Rectal smooth muscle tissue (tissue), 1 donor: ENCODE measurements around the gene NUAK1.

Source experiments
- H3K27ac ChIP-seq: one replicate; pipeline ENCODE4 v1.7.0; 2013; ENCODE audit warnings: low read depth, low read length, inconsistent platforms
- H3K27me3 ChIP-seq: one replicate; pipeline ENCODE4 v1.7.0; 2013; ENCODE audit warnings: low read length; ENCODE audit not compliant: control insufficient read depth, insufficient read depth
- H3K36me3 ChIP-seq: one replicate; pipeline ENCODE4 v1.7.0; 2013; ENCODE audit warnings: low read length; ENCODE audit not compliant: control insufficient read depth, insufficient read depth
- H3K4me1 ChIP-seq: one replicate; pipeline ENCODE4 v1.7.0; 2013; ENCODE audit warnings: low read length; ENCODE audit not compliant: control insufficient read depth, insufficient read depth
- H3K4me3 ChIP-seq: one replicate; pipeline ENCODE4 v1.7.0; 2013; ENCODE audit warnings: low read length
- H3K9ac ChIP-seq: one replicate; pipeline ENCODE4 v1.7.0; 2013; ENCODE audit warnings: low read length

The NUAK1 gene

DNA sequence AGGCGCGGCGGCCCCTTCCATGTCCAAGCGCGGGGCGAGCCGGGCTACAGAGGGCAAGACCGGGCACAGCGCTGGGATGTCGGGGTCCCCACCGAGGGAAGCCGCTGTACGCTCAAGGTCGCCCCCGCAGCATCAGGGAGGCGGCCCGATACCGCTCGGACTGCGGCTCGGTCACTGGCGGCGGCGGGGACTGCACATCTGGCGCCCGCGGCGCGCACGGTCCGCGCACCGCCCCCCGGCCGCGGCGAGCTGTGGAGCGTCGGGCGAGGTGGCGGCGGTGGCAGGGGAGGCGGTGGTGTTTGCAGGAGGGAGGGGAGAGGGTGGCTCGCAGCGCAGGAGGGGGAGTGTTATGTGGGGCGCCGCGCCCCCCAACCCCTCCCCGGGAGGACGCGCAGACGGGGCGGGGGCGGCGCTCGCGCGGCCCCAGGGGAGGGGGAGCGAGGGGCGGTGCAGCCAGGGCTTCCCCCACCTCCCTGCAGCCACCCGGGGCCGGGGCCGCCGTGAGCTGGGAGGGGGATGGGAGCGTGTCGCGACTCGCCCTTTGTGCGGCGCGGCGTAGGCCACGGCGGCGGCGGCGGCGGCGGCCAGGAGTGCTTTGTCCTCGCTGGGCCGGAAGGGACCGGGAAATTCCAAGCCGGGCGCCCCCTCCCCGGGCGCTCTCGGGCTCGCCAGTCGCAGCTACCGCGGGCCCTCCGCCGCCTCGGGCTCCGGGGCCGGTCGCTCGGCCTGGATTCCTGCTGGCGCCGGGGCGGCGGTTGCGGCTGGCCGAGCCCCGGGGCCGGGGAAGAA, at the start of gene NUAK1:
Gene NUAK1 (minus strand): TSS at position 322 of the 789 bp plus-strand sequence. CDS start 301 bp downstream, at position 21.
- peaks cover 3% of the 10 kb centered on the region for H3K4me1 ChIP-seq
- no peaks in the 10 kb centered on the region for H3K27me3 ChIP-seq
- peak within 1 kb of the TSS; percentile 69 for H3K4me3 ChIP-seq
- peak within 1 kb of the TSS; percentile 78 for H3K27ac ChIP-seq
- peak within 1 kb of the TSS; percentile 33 for H3K9ac ChIP-seq
- H3K36me3 ChIP-seq = no peaks in the 10 kb centered on the region

GRCh38 chr12:106188256-106188655, 49.5 kb upstream of the NUAK1 start:
- Histone ChIP-seq H3K27ac (no peak overlapping the region), H3K36me3 (no peaks in the 10 kb centered on the region), H3K4me1 (no peaks in the 10 kb centered on the region), H3K9ac (no peak overlapping the region), H3K27me3 (no peaks in the 10 kb centered on the region), H3K4me3 (no peak overlapping the region)

DNA sequence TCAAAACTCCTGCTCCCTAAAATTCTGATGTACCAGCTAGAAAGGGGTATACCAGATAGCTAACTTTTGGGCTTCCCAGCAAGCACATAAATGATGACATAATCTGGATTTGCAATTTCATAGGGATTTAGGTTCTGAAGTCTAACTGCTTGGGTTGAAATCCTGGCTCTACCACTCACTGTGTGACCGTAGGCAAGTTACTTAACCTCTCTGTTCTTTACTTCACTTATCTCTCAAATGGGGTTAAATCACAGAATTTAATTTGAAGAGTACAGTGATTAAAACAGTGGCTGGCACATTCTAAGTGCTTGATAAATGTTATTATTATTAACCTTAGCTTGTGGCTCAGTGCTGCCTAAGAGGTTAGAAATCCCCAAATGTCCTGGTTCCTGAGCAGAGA, 49.1 kb upstream of the NUAK1 start:
- H3K4me1 ChIP-seq = no peaks in the 10 kb centered on the region
- H3K27me3 ChIP-seq = no peaks in the 10 kb centered on the region

DNA sequence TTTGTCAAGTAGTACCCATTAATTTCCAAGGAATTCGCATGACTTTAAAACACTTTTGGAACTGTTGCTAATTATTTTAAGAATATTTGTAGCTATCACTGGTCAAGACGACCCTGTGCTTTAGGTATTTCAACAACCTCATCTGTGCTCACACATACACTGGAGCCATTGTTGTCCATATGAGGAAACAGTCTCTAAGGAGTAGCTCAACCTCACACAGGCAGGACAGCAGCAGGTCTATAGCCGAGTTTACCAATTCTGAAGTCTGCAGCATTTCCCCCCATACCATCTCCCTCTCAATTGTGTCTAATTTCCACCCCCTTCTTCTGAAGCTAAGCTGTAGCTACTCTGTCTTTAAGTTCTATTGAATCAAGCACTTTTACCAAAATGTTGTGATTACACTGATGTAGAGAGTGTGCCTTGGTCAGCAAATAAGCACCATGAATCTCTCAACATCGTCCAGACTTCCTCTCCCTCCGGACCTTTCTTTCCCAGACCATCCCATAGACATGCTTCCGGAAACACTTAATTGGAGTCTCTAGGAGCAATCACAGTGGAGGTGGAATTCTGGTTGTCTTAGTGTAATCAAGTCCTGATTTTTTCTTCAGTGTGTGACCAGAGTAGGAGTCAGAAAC, 48.5 kb upstream of the NUAK1 start:
- H3K4me3 ChIP-seq = no peak overlapping the region
- no peaks in the 10 kb centered on the region for H3K27me3 ChIP-seq
- no peaks in the 10 kb centered on the region for H3K4me1 ChIP-seq
- H3K27ac ChIP-seq = no peak overlapping the region
- no peaks in the 10 kb centered on the region for H3K36me3 ChIP-seq
- no peak overlapping the region for H3K9ac ChIP-seq

More for the DNA sequence above, 49.1 kb upstream of the NUAK1 start:
- Histone ChIP-seq H3K27ac (no peak overlapping the region), H3K4me3 (no peak overlapping the region), H3K9ac (no peak overlapping the region), H3K36me3 (no peaks in the 10 kb centered on the region)

- H3K4me3 ChIP-seq = no peak overlapping the region
- H3K27me3 ChIP-seq = no peaks in the 10 kb centered on the region
- no peaks in the 10 kb centered on the region for H3K36me3 ChIP-seq
- H3K4me1 ChIP-seq = no peaks in the 10 kb centered on the region
- H3K27ac ChIP-seq = no peak overlapping the region
- no peak overlapping the region for H3K9ac ChIP-seq
Measured at GRCh38 chr12:106183735-106184134, 45.0 kb upstream of the NUAK1 start.

DNA sequence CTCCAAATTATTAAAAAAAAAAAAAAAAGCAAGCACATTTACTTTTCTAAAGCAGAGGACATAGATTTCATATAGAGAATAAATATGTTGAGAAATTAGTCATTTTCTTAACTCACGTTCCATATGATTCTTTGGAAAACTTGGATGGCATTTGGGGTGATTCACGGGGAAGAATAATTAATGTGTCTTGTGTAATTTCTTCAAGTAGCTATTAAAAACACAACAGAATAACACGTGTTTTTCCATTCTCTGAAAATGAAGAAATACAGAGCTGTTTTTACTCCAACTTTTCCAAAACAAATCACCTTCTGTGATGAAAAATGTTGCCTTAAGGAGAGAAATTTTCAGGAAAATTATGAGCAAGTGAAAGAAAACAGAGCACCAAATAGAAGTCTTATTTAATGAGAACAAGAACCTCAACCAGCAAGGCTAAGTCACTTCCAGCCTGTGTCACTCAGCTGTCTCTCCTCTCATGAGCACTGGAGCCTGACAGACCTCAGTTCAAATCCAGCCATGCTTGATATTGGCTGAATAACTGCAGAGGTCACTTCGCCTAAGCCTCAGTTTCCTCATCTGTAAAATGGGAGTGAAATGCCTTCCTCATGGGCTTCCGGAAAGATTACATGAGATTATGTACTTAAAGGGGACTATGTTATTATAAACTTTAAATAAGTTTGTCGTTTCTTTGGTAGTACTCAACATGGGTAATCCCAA, 42.8 kb upstream of the NUAK1 start:
- Histone ChIP-seq H3K27ac (no peak overlapping the region), H3K9ac (no peak overlapping the region), H3K36me3 (no peaks in the 10 kb centered on the region)

DNA sequence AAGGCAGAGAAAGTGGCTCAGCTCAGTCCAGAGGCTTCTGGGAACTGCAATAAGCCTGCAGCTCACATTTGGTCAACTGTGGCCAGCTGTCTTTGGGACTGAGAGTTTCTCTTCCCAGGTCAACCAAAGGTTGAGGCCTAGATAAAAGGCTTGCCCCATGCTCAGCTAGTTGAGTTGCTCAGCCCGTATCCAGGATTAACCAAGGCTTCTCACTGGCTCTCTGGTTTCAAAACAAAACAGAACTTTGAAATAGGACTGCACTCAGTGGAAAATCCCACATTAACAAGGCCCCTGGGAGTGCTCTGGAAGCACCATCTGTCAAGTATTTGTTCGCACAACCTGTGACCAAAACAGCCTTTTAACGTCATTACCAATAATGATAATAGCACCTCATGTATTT, 40.3 kb upstream of the NUAK1 start:
- Histone ChIP-seq H3K27ac (no peak overlapping the region), H3K4me3 (no peak overlapping the region), H3K4me1 (no peaks in the 10 kb centered on the region), H3K27me3 (no peaks in the 10 kb centered on the region), H3K9ac (no peak overlapping the region), H3K36me3 (no peaks in the 10 kb centered on the region)

More for the DNA sequence above, 42.8 kb upstream of the NUAK1 start:
- no peaks in the 10 kb centered on the region for H3K27me3 ChIP-seq
- H3K4me3 ChIP-seq = no peak overlapping the region
- H3K4me1 ChIP-seq = no peaks in the 10 kb centered on the region

GRCh38 chr12:106178562-106178961, 39.8 kb upstream of the NUAK1 start:
- no peak overlapping the region for H3K4me3 ChIP-seq
- no peak overlapping the region for H3K9ac ChIP-seq

GRCh38 chr12:106176560-106176959, 37.8 kb upstream of the NUAK1 start:
- no peaks in the 10 kb centered on the region for H3K27me3 ChIP-seq
- no peak overlapping the region for H3K9ac ChIP-seq
- H3K36me3 ChIP-seq = no peaks in the 10 kb centered on the region
- H3K27ac ChIP-seq = no peak overlapping the region
- no peaks in the 10 kb centered on the region for H3K4me1 ChIP-seq
- no peak overlapping the region for H3K4me3 ChIP-seq

More at GRCh38 chr12:106178562-106178961, 39.8 kb upstream of the NUAK1 start:
- no peaks in the 10 kb centered on the region for H3K4me1 ChIP-seq
- no peaks in the 10 kb centered on the region for H3K36me3 ChIP-seq
- no peaks in the 10 kb centered on the region for H3K27me3 ChIP-seq
- H3K27ac ChIP-seq = peak overlapping the region; percentile 23

- Histone ChIP-seq H3K36me3 (no peaks in the 10 kb centered on the region), H3K27me3 (no peaks in the 10 kb centered on the region), H3K27ac (no peak overlapping the region), H3K4me1 (no peaks in the 10 kb centered on the region), H3K4me3 (no peak overlapping the region), H3K9ac (no peak overlapping the region)
Measured at GRCh38 chr12:106174876-106175275, 36.1 kb upstream of the NUAK1 start.

- H3K4me1 ChIP-seq = no peaks in the 10 kb centered on the region
Measured at GRCh38 chr12:106173442-106173841, 34.7 kb upstream of the NUAK1 start.

GRCh38 chr12:106171117-106171750, 32.5 kb upstream of the NUAK1 start:
- Histone ChIP-seq H3K27me3 (no peaks in the 10 kb centered on the region), H3K4me1 (no peaks in the 10 kb centered on the region), H3K36me3 (no peaks in the 10 kb centered on the region), H3K9ac (no peak overlapping the region), H3K27ac (no peak overlapping the region), H3K4me3 (no peak overlapping the region)

More at GRCh38 chr12:106173442-106173841, 34.7 kb upstream of the NUAK1 start:
- H3K9ac ChIP-seq = no peak overlapping the region
- H3K27ac ChIP-seq = no peak overlapping the region
- no peak overlapping the region for H3K4me3 ChIP-seq
- H3K27me3 ChIP-seq = no peaks in the 10 kb centered on the region
- H3K36me3 ChIP-seq = no peaks in the 10 kb centered on the region
